Measurements from ENCODE around the gene NT5DC1.

NT5DC1 gene

GRCh38 chr6:116196841-116197240 lies 96.2 kb downstream of the NT5DC1 start:
- DNase-seq (ENCODE audit: low spot score) = no peak

GRCh38 chr6:116200619-116201249 lies 100.1 kb downstream of the NT5DC1 start:
- DNase-seq (ENCODE audit: low spot score) = no peak

- no peak for DNase-seq (ENCODE audit: low spot score)
Observed at GRCh38 chr6:116201538-116201937, 100.9 kb downstream of the NT5DC1 start.

GRCh38 chr6:116205281-116205680 lies 104.6 kb downstream of the NT5DC1 start:
- no peak for DNase-seq (ENCODE audit: low spot score)

GRCh38 chr6:116206231-116206903 lies 105.7 kb downstream of the NT5DC1 start:
- no peak for DNase-seq (ENCODE audit: low spot score)

- no peak for DNase-seq (ENCODE audit: low spot score)
Observed at GRCh38 chr6:116208056-116208785, 107.6 kb downstream of the NT5DC1 start.

- DNase-seq (ENCODE audit: low spot score) = no peak
Observed at GRCh38 chr6:116210316-116210715, 109.7 kb downstream of the NT5DC1 start.

GRCh38 chr6:116210750-116211425 lies 110.2 kb downstream of the NT5DC1 start:
- no peak for DNase-seq (ENCODE audit: low spot score)

- no peak for DNase-seq (ENCODE audit: low spot score)
Observed at GRCh38 chr6:116214681-116215080, 114.0 kb downstream of the NT5DC1 start.

GRCh38 chr6:116215414-116215813 lies 114.8 kb downstream of the NT5DC1 start:
- no peak for DNase-seq (ENCODE audit: low spot score)

GRCh38 chr6:116217069-116217468 lies 116.4 kb downstream of the NT5DC1 start:
- DNase-seq (ENCODE audit: low spot score) = no peak

- DNase-seq (ENCODE audit: low spot score) = no peak
Observed at GRCh38 chr6:116218172-116218633, 117.5 kb downstream of the NT5DC1 start.

GRCh38 chr6:116218866-116219265 lies 118.2 kb downstream of the NT5DC1 start:
- DNase-seq (ENCODE audit: low spot score) = no peak

- no peak for DNase-seq (ENCODE audit: low spot score)
Observed at GRCh38 chr6:116221067-116221466, 120.4 kb downstream of the NT5DC1 start.

GRCh38 chr6:116221911-116222310 lies 121.3 kb downstream of the NT5DC1 start:
- no peak for DNase-seq (ENCODE audit: low spot score)

GRCh38 chr6:116223355-116223754 lies 122.7 kb downstream of the NT5DC1 start:
- no peak for DNase-seq (ENCODE audit: low spot score)

- DNase-seq (ENCODE audit: low spot score) = peak; percentile 90
Observed at GRCh38 chr6:116229287-116229913, 128.7 kb downstream of the NT5DC1 start.

GRCh38 chr6:116234689-116235088 lies 134.0 kb downstream of the NT5DC1 start:
- no peak for DNase-seq (ENCODE audit: low spot score)

GRCh38 chr6:116238083-116238482 lies 137.4 kb downstream of the NT5DC1 start:
- no peak for DNase-seq (ENCODE audit: low spot score)

GRCh38 chr6:116239256-116239655 lies 138.6 kb downstream of the NT5DC1 start:
- DNase-seq (ENCODE audit: low spot score) = no peak

GRCh38 chr6:116239856-116240255 lies 139.2 kb downstream of the NT5DC1 start:
- no peak for DNase-seq (ENCODE audit: low spot score)

GRCh38 chr6:116244284-116244683 lies 143.6 kb downstream of the NT5DC1 start:
- DNase-seq (ENCODE audit: low spot score) = no peak

Measured in left forelimb (tissue), 1 donor.